ENCODE data around the gene GFOD1. TPM values are rescaled to one million over a fixed set of nuclear protein-coding genes. Genes with fewer than 3 reads are reported as not detected.

The GFOD1 gene
- total and polyA plus RNA-seq, 11 donors = 16.2 to 65.8 (median 41.5) TPM

GRCh38 chr6:13352165-13352564 is 135.2 kb downstream of the GFOD1 start:
- DNase-seq (no peak), ATAC-seq (no peak)
- no peaks in the 10 kb centered on the region for H3K36me3 ChIP-seq
- H3K4me1 ChIP-seq = peaks cover 6 to 39% (median 26%) of the 10 kb centered on the region in 12 donors
- H3K27me3 ChIP-seq = no peaks in the 10 kb centered on the region
- no peak for TF ChIP-seq POLR2A (IDR thresholded peaks at IDR 0.05)
- TF ChIP-seq CTCF (IDR thresholded peaks at IDR 0.05) = no peak
- 95 to 96% (median 96%) methylated on average over 9 of the region's 9 CpGs for WGBS, 4 donors
- intact Hi-C loops (cut with DNase I) = loop anchor here in 1 of 10 donors (10.0 kb wide), 1 partner anchor 53 kb away; no protein-coding TSS in a partner anchor
- no peak overlapping the region for H3K27ac ChIP-seq
- H3K4me3 ChIP-seq = no peak overlapping the region
- H3K9me3 ChIP-seq = peaks cover 0 to 3% (median 0%) of the 10 kb centered on the region in 12 donors

GRCh38 chr6:13351271-13351670 is 136.1 kb downstream of the GFOD1 start:
- no peak for ATAC-seq

GRCh38 chr6:13349811-13350506 is 137.4 kb downstream of the GFOD1 start:
- peaks cover 0 to 25% (median 15%) of the 10 kb centered on the region in 12 donors for H3K4me1 ChIP-seq
- H3K9me3 ChIP-seq = peaks cover 0 to 3% (median 0%) of the 10 kb centered on the region in 12 donors
- no peak overlapping the region for H3K4me3 ChIP-seq
- DNase-seq (no peak), ATAC-seq (peak; percentile 40 to 61 (median 45))
- H3K27me3 ChIP-seq = no peaks in the 10 kb centered on the region
- 66 to 72% (median 71%) methylated on average over 8 of the region's 8 CpGs for WGBS, 4 donors
- no peak for TF ChIP-seq POLR2A (IDR thresholded peaks at IDR 0.05)
- no peak for TF ChIP-seq CTCF (IDR thresholded peaks at IDR 0.05)
- intact Hi-C loops (cut with DNase I) = loop anchor here in 1 of 10 donors (10.0 kb wide), 1 partner anchor 55 kb away; no protein-coding TSS in a partner anchor
- H3K27ac ChIP-seq = peak overlapping the region in 5 of 12 donors; percentile 15 to 64 (median 50)
- no peaks in the 10 kb centered on the region for H3K36me3 ChIP-seq

More at GRCh38 chr6:13351271-13351670, 136.1 kb downstream of the GFOD1 start:
- Histone ChIP-seq H3K4me3 (no peak overlapping the region), H3K4me1 (peaks cover 6 to 38% (median 25%) of the 10 kb centered on the region in 12 donors), H3K36me3 (no peaks in the 10 kb centered on the region), H3K27ac (no peak overlapping the region), H3K27me3 (no peaks in the 10 kb centered on the region), H3K9me3 (peaks cover 0 to 3% (median 0%) of the 10 kb centered on the region in 12 donors)
- DNase-seq = no peak
- TF ChIP-seq POLR2A (IDR thresholded peaks at IDR 0.05) = no peak
- TF ChIP-seq CTCF (IDR thresholded peaks at IDR 0.05) = no peak
- WGBS, 4 donors = 85 to 87% (median 86%) methylated on average over 12 of the region's 12 CpGs
- intact Hi-C loops (cut with DNase I) = loop anchor here in 1 of 10 donors (10.0 kb wide), 1 partner anchor 54 kb away; no protein-coding TSS in a partner anchor

- WGBS, 4 donors = 91 to 97% (median 92%) methylated on average over 8 of the region's 8 CpGs
- ATAC-seq = no peak
- no peaks in the 10 kb centered on the region for H3K27me3 ChIP-seq
- DNase-seq = no peak
- H3K27ac ChIP-seq = no peak overlapping the region
- peaks cover 0 to 3% (median 0%) of the 10 kb centered on the region in 12 donors for H3K9me3 ChIP-seq
- no peaks in the 10 kb centered on the region for H3K36me3 ChIP-seq
- peaks cover 0 to 11% (median under 1%) of the 10 kb centered on the region in 12 donors for H3K4me1 ChIP-seq
- no peak overlapping the region for H3K4me3 ChIP-seq
- intact Hi-C loops (cut with DNase I) = no loop called here
- TF ChIP-seq POLR2A (IDR thresholded peaks at IDR 0.05) (no peak), CTCF (IDR thresholded peaks at IDR 0.05) (no peak)
These were observed 138.9 kb downstream of the GFOD1 start for GRCh38 chr6:13348334-13349113.

All from heart left ventricle (tissue), 16 donors.